B cell (primary cell): ENCODE data around the gene EID1. TPM values are rescaled to one million over a fixed set of nuclear protein-coding genes. Genes with fewer than 3 reads are reported as not detected.

Experiments used
- ATAC-seq: fragments of 200-7000 bp; cut with Tn5 transposase; one replicate; pipeline ENCODE4 v1.10.0; 2021; ENCODE audit warnings: low read depth, mild to moderate bottlenecking, moderate number of reproducible peaks, moderate library complexity
- CTCF ChIA-PET: fragments of 350-600 bp; sonication (Branson Sonifier 250); formaldehyde crosslinking; loops from one replicate; lab custom pipeline; 2021; ENCODE audit warnings: antibody characterized with exemption, inconsistent platforms; lab: Charles Lee
- POLR2A ChIA-PET: fragments of 350-600 bp; sonication (Branson Sonifier 250); formaldehyde crosslinking; loops from one replicate; lab custom pipeline; 2021; ENCODE audit warnings: antibody characterized with exemption; lab: Charles Lee
- DNase-seq: peaks from one replicate; pipeline ENCODE4 v3.0.0; 2013
- H2AFZ ChIP-seq: 2 replicates; pipeline ENCODE4 v1.6.1; 2012; ENCODE audit warnings: mild to moderate bottlenecking, low read depth, low read length; ENCODE audit not compliant: insufficient read depth, poor library complexity, severe bottlenecking
- H3K27ac ChIP-seq, 2 donors: 1 replicate in 1 of 2; 2 replicates in 1 of 2; pipeline ENCODE4 v1.5.1; 2012 to 2013; ENCODE audit warnings: low read length in 2 of 2, mild to moderate bottlenecking in 2 of 2, moderate library complexity in 1 of 2
- H3K27me3 ChIP-seq, 4 experiments: fragments of 200-600 bp in 1 of 4; sonication (generic) in 1 of 4; replicated peaks in 1 of 4; 1 replicate in 2 of 4; 2 replicates in 2 of 4; pipeline versions ENCODE4 v1.6.1 to v1.7.0; 2013 to 2016; ENCODE audit warnings: low read length in 3 of 4, mild to moderate bottlenecking in 2 of 4, mixed read lengths in 1 of 4, moderate library complexity in 1 of 4; ENCODE audit not compliant: insufficient read depth in 4 of 4, control insufficient read depth in 3 of 4; ENCODE audit errors: control extremely low read depth in 1 of 4
- H3K36me3 ChIP-seq, 2 experiments: replicated peaks in 1 of 2; 1 replicate in 1 of 2; 2 replicates in 1 of 2; pipeline versions ENCODE4 v1.6.1 to v1.7.1; 2013; ENCODE audit warnings: low read length in 1 of 2; ENCODE audit not compliant: insufficient read depth in 2 of 2, control insufficient read depth in 1 of 2; ENCODE audit errors: control extremely low read depth in 1 of 2, extremely low read depth in 1 of 2
- H3K4me1 ChIP-seq, 2 donors: fragments of 200-600 bp in 1 of 2; sonication (generic) in 1 of 2; 1 replicate in 1 of 2; 2 replicates in 1 of 2; pipeline versions ENCODE4 v1.5.1 to v1.6.1; 2013 to 2017; ENCODE audit warnings: low read length in 2 of 2; ENCODE audit not compliant: control insufficient read depth in 2 of 2, insufficient read depth in 2 of 2
- H3K4me2 ChIP-seq: replicated peaks from 2 replicates; pipeline ENCODE3; 2012; ENCODE audit warnings: mild to moderate bottlenecking, low read depth, low read length; ENCODE audit not compliant: poor library complexity, severe bottlenecking
- H3K4me3 ChIP-seq, 5 experiments: fragments of 200-600 bp in 1 of 5; sonication (generic) in 1 of 5; 1 replicate in 3 of 5; 2 replicates in 2 of 5; pipeline versions ENCODE4 v1.5.1 to v1.7.0; 2011 to 2016; ENCODE audit warnings: low read length in 4 of 5, mild to moderate bottlenecking in 4 of 5, low read depth in 2 of 5, control low read depth in 1 of 5, moderate library complexity in 1 of 5; ENCODE audit not compliant: insufficient read depth in 1 of 5; ENCODE audit errors: control extremely low read depth in 1 of 5, extremely low read depth in 1 of 5
- H3K79me2 ChIP-seq: fragments of 200-600 bp; sonication (generic); one replicate; pipeline ENCODE4 v1.6.0; 2016; ENCODE audit warnings: low read length; ENCODE audit not compliant: control insufficient read depth, insufficient read depth
- H3K9ac ChIP-seq: fragments of 200-600 bp; sonication (generic); 2 replicates; pipeline ENCODE4 v1.6.1; 2017; ENCODE audit warnings: mild to moderate bottlenecking, low read length, moderate library complexity
- H3K9me3 ChIP-seq, 3 donors: one replicate each; pipeline versions ENCODE4 v1.6.1 to v1.7.1; 2013; ENCODE audit warnings: low read length in 2 of 3; ENCODE audit not compliant: control insufficient read depth in 2 of 3, insufficient read depth in 1 of 3; ENCODE audit errors: control extremely low read depth in 1 of 3
- H4K20me1 ChIP-seq: 2 replicates; pipeline ENCODE4 v1.6.0; 2012; ENCODE audit warnings: mild to moderate bottlenecking, low read length; ENCODE audit not compliant: insufficient read depth, control insufficient read depth, poor library complexity, severe bottlenecking
- H3K27ac Mint-ChIP-seq: one replicate; pipeline ENCODE4 v1.8.0; 2021; ENCODE audit warnings: mixed read lengths
- H3K27me3 Mint-ChIP-seq: one replicate; pipeline ENCODE4 v1.8.0; 2021; ENCODE audit warnings: mixed read lengths
- H3K4me1 Mint-ChIP-seq: one replicate; pipeline ENCODE4 v1.8.0; 2021; ENCODE audit warnings: mixed read lengths
- H3K4me3 Mint-ChIP-seq: one replicate; pipeline ENCODE4 v1.8.0; 2021; ENCODE audit warnings: mixed read lengths
- H3K9me3 Mint-ChIP-seq: one replicate; pipeline ENCODE4 v1.8.0; 2022; ENCODE audit warnings: mixed read lengths; ENCODE audit not compliant: insufficient read depth
- CTCF ChIP-seq: fragments of 200-600 bp; IDR thresholded peaks from one replicate; pipeline ENCODE4 v1.8.0; 2022; ENCODE audit warnings: antibody characterized with exemption, mild to moderate bottlenecking
- EZH2 ChIP-seq: IDR thresholded peaks from 2 replicates; pipeline ENCODE4 v1.6.1; 2012; ENCODE audit warnings: borderline replicate concordance, low read depth, mild to moderate bottlenecking, moderate library complexity, low read length; ENCODE audit not compliant: insufficient read depth, poor library complexity, severe bottlenecking
- WGBS: methylation state at CpG from one replicate; pipeline ENCODE4 v1.1.5; 2013; ENCODE audit warnings: missing lambda C conversion rate; ENCODE audit not compliant: insufficient coverage; 5-methylcytosine and 5-hydroxymethylcytosine counted together
- intact Hi-C: fragments of 100-400 bp; cut with micrococcal nuclease; formaldehyde crosslinking; loops from one replicate; pipeline ENCODE4 v1.10.0; 2022
- polyA plus RNA-seq: library from polyadenylated mRNA; depleted of rRNA; stranded (reverse); fragments of >200 nt; gene quantifications from 2 replicates; pipeline ENCODE4 v1.2.3, GENCODE V29; 2012
- total RNA-seq, 2 donors: library from RNA; stranded (reverse); fragments of 120-200 nt in 1 of 2; gene quantifications; 1 replicate in 1 of 2; 2 replicates in 1 of 2; pipeline versions ENCODE4 v1.2.3 to v1.2.4, GENCODE V29; 2013 to 2022

The EID1 gene
- total and polyA plus RNA-seq, 2 donors (not counting 1 experiment from before 2014, with no cell fraction given): 30.2 to 56.5 TPM

- no peaks in the 10 kb centered on the region for H3K9me3 Mint-ChIP-seq
- CTCF ChIA-PET: interaction anchor here (2.8 kb wide), 1 partner anchor 11 kb away, joined by 18 read pairs; no protein-coding TSS in a partner anchor
- Histone ChIP-seq H3K4me1 (no peaks in the 10 kb centered on the region), H3K36me3 (no peaks in the 10 kb centered on the region), H3K79me2 (no peaks in the 10 kb centered on the region), H3K4me2 (no peak overlapping the region), H3K9me3 (no peaks in the 10 kb centered on the region), H2AFZ (no peak overlapping the region), H3K4me3 (no peak overlapping the region), H3K9ac (no peak overlapping the region), H3K27ac (no peak overlapping the region), H3K27me3 (peaks cover 0 to 33% (median 5%) of the 10 kb centered on the region in 4 experiments), H4K20me1 (no peaks in the 10 kb centered on the region)
- DNase-seq (no peak), ATAC-seq (no peak)
- intact Hi-C loops: no loop called here
- H3K4me1 Mint-ChIP-seq: peaks cover 3% of the 10 kb centered on the region
- no peak overlapping the region for H3K4me3 Mint-ChIP-seq
- no CpG with 5 or more reads among the region's 2 CpGs for WGBS
- POLR2A ChIA-PET: no interaction called here
- H3K27ac Mint-ChIP-seq: no peak overlapping the region
- H3K27me3 Mint-ChIP-seq: peaks cover 46% of the 10 kb centered on the region
- no peak for TF ChIP-seq CTCF
- TF ChIP-seq EZH2: no peak
Observed at GRCh38 chr15:48872632-48873031, 5.3 kb upstream of the EID1 start.

GRCh38 chr15:48875241-48875960 is 2.5 kb upstream of the EID1 start:
- H3K27me3 Mint-ChIP-seq: peaks cover 27% of the 10 kb centered on the region
- H2AFZ ChIP-seq: no peak overlapping the region
- no peak for DNase-seq
- no peaks in the 10 kb centered on the region for H3K36me3 ChIP-seq
- no peak overlapping the region for H3K4me3 ChIP-seq
- H3K27ac ChIP-seq: no peak overlapping the region
- intact Hi-C loops: loop anchor here (5.0 kb wide), 2 partner anchors 698 to 747 kb away; partner anchors contain the start of genes DTWD1, FAM227B and MYEF2
- H3K9me3 Mint-ChIP-seq: no peaks in the 10 kb centered on the region
- no peaks in the 10 kb centered on the region for H3K9me3 ChIP-seq
- peak overlapping the region; percentile 33 for H3K4me3 Mint-ChIP-seq
- peaks cover 0 to 12% of the 10 kb centered on the region in 2 donors for H3K4me1 ChIP-seq
- no peak for ATAC-seq
- ChIA-PET CTCF (interaction anchor here (1.0 to 2.3 kb wide), 2 partner anchors 14 to 100 kb away, joined by 3 to 7 read pairs; no protein-coding TSS in a partner anchor), POLR2A (no interaction called here)
- peaks cover 23% of the 10 kb centered on the region for H3K4me1 Mint-ChIP-seq
- H3K79me2 ChIP-seq: peaks cover 12% of the 10 kb centered on the region
- no peak overlapping the region for H3K9ac ChIP-seq
- H3K4me2 ChIP-seq: no peak overlapping the region
- peaks cover 0 to 21% (median 3%) of the 10 kb centered on the region in 4 experiments for H3K27me3 ChIP-seq
- no peak overlapping the region for H3K27ac Mint-ChIP-seq
- no peak for TF ChIP-seq EZH2
- 100% methylated on average over 1 of the region's 2 CpGs for WGBS
- H4K20me1 ChIP-seq: no peaks in the 10 kb centered on the region
